Stomach smooth muscle (tissue), 2 donors: Measurements from ENCODE around the gene RNASE2.
"Not testable (repeated sequence)": the region's sequence is repeated elsewhere in the genome, so short reads cannot be mapped to it uniquely, and the experiment has no call there.

ENCODE experiments used
- H3K27ac ChIP-seq: one replicate; pipeline ENCODE4 v1.7.0; 2013; ENCODE audit warnings: mild to moderate bottlenecking, low read length, inconsistent platforms
- H3K27me3 ChIP-seq, 2 donors: one replicate each; pipeline ENCODE4 v1.7.0; 2013; ENCODE audit warnings: low read length in 2 of 2; ENCODE audit not compliant: insufficient read depth in 2 of 2, control insufficient read depth in 1 of 2
- H3K36me3 ChIP-seq, 2 donors: one replicate each; pipeline ENCODE4 v1.7.0; 2013; ENCODE audit warnings: low read length in 2 of 2; ENCODE audit not compliant: control insufficient read depth in 2 of 2, insufficient read depth in 2 of 2
- H3K4me1 ChIP-seq: one replicate; pipeline ENCODE4 v1.7.0; 2013; ENCODE audit warnings: low read length; ENCODE audit not compliant: control insufficient read depth, insufficient read depth
- H3K4me3 ChIP-seq, 2 donors: one replicate each; pipeline ENCODE4 v1.7.0; 2013; ENCODE audit warnings: low read length in 2 of 2
- H3K9ac ChIP-seq, 2 donors: one replicate each; pipeline ENCODE4 v1.7.0; 2013; ENCODE audit warnings: low read length in 2 of 2, mild to moderate bottlenecking in 1 of 2
- H3K9me3 ChIP-seq, 2 donors: one replicate each; pipeline ENCODE4 v1.7.0; 2013; ENCODE audit warnings: low read length in 2 of 2; ENCODE audit not compliant: control insufficient read depth in 2 of 2
- donor health status: healthy.
- donor health status: Pancreatic carcinoma.

RNASE2 gene

DNA sequence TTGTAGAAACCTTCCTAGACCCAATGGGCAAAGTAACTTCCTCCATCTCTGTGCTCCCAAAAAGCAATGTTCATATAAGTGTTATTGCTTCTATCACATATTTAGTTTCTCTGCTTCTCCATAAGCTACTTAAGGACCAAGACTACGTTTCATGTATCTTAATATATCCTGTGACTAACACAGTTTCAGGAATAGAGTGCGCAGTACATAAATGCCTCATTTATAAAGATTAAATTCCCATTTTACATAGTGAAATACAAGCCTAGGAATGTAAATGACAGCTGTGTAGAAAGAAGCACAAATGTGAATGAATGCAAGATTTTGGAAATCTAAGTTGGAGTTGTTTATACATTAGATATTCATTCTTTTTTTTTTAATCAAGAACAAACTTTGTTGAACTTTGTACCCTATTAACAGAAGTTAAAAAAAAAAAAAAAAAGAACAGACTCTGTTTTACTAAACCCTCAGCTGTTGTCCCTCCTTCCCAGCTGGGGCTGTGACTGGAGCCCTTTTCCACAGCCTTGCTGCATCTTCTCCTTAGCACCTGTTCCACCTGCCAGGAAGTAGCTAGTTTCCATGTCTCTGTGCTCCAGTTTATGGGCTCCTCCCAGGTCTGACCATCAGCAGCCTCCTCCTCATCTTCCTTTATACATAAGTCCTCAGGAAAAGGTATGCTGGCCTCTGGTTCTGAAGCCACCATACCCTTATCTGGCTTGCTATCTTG lies 27.5 kb downstream of the RNASE2 start:
- no peaks in the 10 kb centered on the region for H3K9me3 ChIP-seq
- H3K36me3 ChIP-seq: no peaks in the 10 kb centered on the region
- H3K27me3 ChIP-seq: no peaks in the 10 kb centered on the region
- no peaks in the 10 kb centered on the region for H3K4me1 ChIP-seq
- H3K9ac ChIP-seq: no peak overlapping the region
- no peak overlapping the region for H3K4me3 ChIP-seq
- H3K27ac ChIP-seq: no peak overlapping the region

DNA sequence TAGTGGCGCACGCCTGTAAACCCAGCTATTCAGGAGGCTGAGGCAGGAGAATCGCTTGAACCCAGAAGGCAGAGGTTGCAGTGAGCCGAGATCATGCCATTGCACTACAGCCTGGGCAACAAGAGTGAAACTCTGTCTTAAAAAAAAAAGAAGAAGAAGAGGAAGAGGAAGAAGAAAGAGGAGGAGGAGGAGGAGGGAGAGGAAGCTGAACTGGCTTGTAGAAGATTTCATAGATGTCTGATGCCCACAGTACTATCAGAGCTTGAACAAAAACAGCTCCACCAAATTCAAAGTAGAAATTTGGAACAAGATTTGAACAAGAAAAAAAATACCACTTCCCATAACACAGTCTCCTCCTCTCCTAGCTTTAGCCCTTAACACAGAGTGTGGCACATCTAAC lies 30.4 kb downstream of the RNASE2 start:
- H3K36me3 ChIP-seq, H3K27ac ChIP-seq, H3K4me3 ChIP-seq, H3K9ac ChIP-seq, H3K27me3 ChIP-seq, H3K9me3 ChIP-seq: not testable (repeated sequence)
- H3K4me1 ChIP-seq: peaks cover 10% of the 10 kb centered on the region

DNA sequence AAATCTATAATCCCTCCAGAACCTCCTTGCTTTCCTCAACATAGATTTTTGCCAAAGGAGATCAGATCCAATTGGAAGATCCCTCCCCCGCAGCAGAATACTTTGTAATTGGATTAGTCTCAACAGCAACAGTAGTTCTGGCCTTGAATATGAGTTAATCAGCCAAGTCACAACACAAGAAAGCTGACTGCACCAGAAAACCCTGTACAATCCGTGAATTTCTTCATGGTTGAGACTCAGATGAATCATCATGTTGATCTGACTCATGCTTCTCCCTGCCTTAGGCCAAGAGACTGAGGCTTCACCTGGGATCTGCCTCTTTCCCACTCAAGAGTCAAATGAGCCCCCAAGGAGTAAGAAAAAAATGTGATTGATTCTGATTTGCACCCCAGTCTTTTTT lies 31.5 kb downstream of the RNASE2 start:
- Histone ChIP-seq H3K4me1 (peaks cover 17% of the 10 kb centered on the region), H3K36me3 (peaks cover under 1% of the 10 kb centered on the region in 2 donors), H3K9me3 (no peaks in the 10 kb centered on the region), H3K9ac (no peak overlapping the region), H3K4me3 (no peak overlapping the region), H3K27me3 (no peaks in the 10 kb centered on the region), H3K27ac (no peak overlapping the region)

DNA sequence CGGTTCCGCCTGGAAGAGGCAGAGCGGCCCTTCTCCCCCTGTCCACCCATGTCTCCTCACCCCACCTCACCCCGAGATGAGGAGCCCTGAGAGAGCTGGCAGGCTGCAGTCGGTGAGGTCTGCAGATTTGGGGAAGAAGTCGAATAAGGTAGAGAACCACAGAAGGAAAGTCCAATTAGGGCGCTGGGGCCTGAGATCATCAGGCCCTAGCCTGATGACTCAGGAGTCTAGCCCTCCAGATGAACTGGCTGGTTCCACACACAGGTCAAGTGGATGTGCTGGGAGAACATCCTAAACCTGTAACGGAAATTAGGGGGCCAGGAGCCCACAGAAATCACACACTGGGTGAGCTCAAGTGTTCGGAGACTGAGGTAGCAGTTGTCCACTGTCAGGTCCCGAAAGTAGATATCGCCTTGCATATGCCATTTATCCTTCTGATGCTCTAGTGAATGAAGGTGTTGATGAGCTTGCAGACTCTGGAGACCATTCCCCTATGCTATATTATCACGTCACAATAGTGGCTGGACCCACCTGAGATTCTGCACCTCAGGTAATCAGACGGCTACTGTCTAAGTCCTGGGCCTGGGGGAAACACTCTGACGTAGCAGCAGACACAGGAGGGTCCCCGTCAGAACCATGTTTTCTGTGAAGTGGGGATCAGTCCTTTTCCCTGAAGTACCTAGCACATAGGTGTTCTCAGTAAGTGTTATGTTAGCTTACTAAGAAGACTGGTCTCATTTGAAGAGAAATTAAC lies 33.6 kb downstream of the RNASE2 start:
- Histone ChIP-seq H3K27ac (peak overlapping the region; percentile 81), H3K36me3 (peaks cover 15 to 17% of the 10 kb centered on the region in 2 donors), H3K4me1 (peaks cover 19% of the 10 kb centered on the region), H3K9me3 (no peaks in the 10 kb centered on the region), H3K4me3 (peak overlapping the region in 1 of 2 donors; percentile 99), H3K9ac (peak overlapping the region; percentile 7 to 79), H3K27me3 (no peaks in the 10 kb centered on the region)

DNA sequence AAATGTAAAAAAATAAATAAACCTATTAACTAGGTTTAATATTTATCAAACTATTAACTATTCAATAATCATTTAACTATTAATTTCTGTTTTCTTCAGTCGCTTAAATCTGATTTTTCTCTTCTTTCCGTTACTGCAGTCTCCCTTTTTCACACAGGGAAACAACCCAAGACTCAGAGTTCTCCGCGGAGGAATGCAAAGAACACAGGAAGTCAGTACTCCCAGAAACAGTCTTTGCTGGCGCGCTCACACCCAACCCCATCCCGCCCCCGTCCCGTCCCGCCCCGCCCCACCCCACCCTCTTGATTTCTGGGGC lies 34.1 kb downstream of the RNASE2 start:
- peaks cover 19% of the 10 kb centered on the region for H3K4me1 ChIP-seq
- no peaks in the 10 kb centered on the region for H3K27me3 ChIP-seq
- H3K27ac ChIP-seq: peak overlapping the region; percentile 81
- H3K36me3 ChIP-seq: peaks cover 20 to 22% of the 10 kb centered on the region in 2 donors
- no peaks in the 10 kb centered on the region for H3K9me3 ChIP-seq
- H3K4me3 ChIP-seq: peak overlapping the region in 1 of 2 donors; percentile 99
- H3K9ac ChIP-seq: peak overlapping the region; percentile 7 to 79

DNA sequence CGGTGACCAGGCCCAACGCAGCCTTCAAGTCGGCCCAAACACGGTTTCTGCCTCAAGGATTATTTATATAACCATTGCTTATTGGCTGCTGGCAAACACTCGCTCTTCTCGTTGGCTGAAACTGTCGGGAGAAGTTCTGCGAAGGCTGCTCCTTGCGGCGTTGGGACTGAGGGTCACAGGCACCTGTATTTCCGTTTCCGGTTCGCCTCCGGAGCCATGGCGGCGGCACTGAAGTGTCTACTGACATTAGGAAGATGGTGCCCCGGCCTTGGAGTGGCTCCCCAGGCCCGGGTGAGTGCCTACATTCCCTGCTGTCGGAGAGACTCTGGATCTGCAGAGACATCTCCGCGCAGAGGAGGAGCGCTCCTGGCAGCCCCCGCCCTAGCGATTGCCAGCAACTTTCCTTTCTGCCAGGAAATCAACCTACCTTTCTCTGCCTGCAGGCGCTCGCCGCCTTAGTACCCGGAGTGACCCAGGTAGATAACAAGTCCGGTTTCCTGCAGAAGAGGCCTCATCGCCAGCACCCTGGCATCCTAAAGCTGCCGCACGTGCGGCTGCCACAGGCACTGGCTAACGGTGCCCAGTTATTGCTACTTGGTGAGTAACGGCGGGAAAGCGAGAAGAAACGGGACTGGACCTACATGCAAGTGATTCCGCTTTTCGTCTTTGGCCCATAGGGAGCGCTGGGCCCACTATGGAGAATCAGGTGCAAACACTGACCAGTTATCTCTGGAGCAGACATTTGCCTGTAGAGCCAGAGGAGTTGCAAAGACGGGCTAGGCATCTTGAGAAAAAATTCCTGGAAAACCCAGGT lies 34.7 kb downstream of the RNASE2 start, which contains the start of gene METTL17:
Gene METTL17 (plus strand): TSS at position 194 of the 814 bp plus-strand sequence. CDS start 23 bp downstream, at position 217.
- H3K27ac ChIP-seq: peak within 1 kb of the TSS; percentile 81
- H3K4me1 ChIP-seq: peaks cover 19% of the 10 kb centered on the region
- H3K27me3 ChIP-seq: no peaks in the 10 kb centered on the region
- H3K4me3 ChIP-seq: peak within 1 kb of the TSS; percentile 96 to 99
- H3K9me3 ChIP-seq: no peaks in the 10 kb centered on the region
- H3K9ac ChIP-seq: peak within 1 kb of the TSS; percentile 86 to 90
- H3K36me3 ChIP-seq: peaks cover 26 to 28% of the 10 kb centered on the region in 2 donors

DNA sequence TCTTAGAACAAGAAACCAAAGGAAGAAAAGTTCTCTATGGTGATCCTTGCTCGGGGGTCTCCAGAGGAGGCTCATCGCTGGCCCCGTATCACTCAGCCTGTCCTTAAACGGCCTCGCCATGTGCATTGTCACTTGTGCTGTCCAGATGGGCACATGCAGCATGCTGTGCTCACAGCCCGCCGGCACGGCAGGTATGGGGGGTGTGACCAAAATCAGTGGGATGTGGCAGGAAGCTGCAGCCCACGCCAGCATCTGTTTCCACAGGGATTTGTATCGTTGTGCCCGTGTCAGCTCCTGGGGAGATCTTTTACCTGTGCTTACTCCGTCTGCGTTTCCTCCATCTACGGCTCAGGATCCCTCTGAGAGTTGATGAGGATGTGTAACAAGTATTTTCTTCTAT lies 41.2 kb downstream of the RNASE2 start:
- no peaks in the 10 kb centered on the region for H3K9me3 ChIP-seq
- peaks cover 46 to 47% of the 10 kb centered on the region in 2 donors for H3K36me3 ChIP-seq
- H3K27ac ChIP-seq: no peak overlapping the region
- no peaks in the 10 kb centered on the region for H3K27me3 ChIP-seq
- H3K4me1 ChIP-seq: peaks cover 2% of the 10 kb centered on the region
- H3K9ac ChIP-seq: no peak overlapping the region
- no peak overlapping the region for H3K4me3 ChIP-seq

DNA sequence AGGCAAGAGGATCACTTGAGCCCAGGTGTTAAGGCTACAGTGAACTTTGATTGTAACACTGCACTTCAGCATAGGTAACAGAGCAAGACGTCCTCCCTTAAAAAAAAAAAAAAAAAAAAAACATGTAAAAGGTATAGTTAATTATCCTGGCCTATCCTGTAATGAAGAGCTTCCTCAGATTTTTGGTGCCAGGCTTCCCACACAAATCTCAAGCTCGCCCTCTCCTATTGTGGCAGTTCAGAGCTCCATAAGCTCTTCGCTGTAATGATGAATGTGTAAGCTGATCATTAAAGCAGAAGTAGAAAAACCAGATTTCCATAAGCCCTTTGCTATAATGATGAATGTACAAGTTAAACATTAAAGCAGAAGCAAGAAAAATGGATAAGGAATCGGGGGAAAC lies 41.8 kb downstream of the RNASE2 start:
- Histone ChIP-seq H3K4me1 (no peaks in the 10 kb centered on the region), H3K9me3 (no peaks in the 10 kb centered on the region), H3K36me3 (peaks cover 42 to 43% of the 10 kb centered on the region in 2 donors), H3K4me3 (no peak overlapping the region), H3K27ac (no peak overlapping the region), H3K27me3 (no peaks in the 10 kb centered on the region), H3K9ac (no peak overlapping the region)

DNA sequence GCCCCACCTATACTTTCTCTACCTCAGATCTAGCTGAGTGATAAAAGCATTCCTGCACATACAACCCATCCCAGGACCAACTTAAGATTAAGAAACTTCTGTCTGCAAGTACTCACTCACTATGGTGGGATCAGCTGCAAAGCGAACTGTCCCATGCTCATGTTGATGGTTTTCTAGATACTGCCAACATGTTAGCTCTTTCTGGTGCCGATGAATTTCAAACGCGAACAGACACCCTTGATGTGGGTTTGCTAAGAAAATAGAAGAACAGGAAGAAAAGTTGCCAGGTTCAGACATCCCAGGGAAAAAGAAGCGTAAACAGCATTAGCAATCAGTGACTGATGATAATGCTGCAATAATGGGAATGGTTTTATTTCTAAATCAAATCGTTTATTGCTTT lies 42.3 kb downstream of the RNASE2 start:
- H3K4me1 ChIP-seq: no peaks in the 10 kb centered on the region
- peaks cover 38 to 40% of the 10 kb centered on the region in 2 donors for H3K36me3 ChIP-seq
- no peak overlapping the region for H3K9ac ChIP-seq
- no peaks in the 10 kb centered on the region for H3K9me3 ChIP-seq
- H3K4me3 ChIP-seq: no peak overlapping the region
- no peak overlapping the region for H3K27ac ChIP-seq
- no peaks in the 10 kb centered on the region for H3K27me3 ChIP-seq

DNA sequence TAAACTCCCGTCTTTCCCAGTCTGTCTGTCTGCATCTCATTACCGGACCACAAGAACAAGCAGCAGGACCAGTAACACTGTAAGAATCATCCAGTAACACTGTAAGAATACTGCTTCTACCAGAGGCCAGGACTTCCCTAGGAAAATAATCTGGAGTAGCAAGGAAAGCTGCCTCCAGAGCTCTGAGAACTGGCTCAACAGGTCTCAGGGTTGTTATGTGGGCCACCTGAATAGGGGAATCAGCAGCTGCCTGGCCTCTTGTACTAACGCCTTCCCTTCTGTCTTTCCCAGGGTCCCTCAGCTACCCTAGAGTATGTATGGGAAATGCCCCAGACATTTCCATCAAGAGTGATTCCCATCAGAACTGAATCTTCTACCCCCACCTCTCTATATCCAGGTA lies 42.9 kb downstream of the RNASE2 start:
- Histone ChIP-seq H3K27ac (no peak overlapping the region), H3K9ac (no peak overlapping the region), H3K4me1 (no peaks in the 10 kb centered on the region), H3K9me3 (no peaks in the 10 kb centered on the region), H3K4me3 (no peak overlapping the region), H3K27me3 (no peaks in the 10 kb centered on the region), H3K36me3 (peaks cover 32 to 35% of the 10 kb centered on the region in 2 donors)
